Measurements from ENCODE around the gene NLN. TPM values are rescaled to one million over a fixed set of nuclear protein-coding genes. Genes with fewer than 3 reads are reported as not detected.
"Not testable (repeated sequence)": the region's sequence is repeated elsewhere in the genome, so short reads cannot be mapped to it uniquely, and the experiment has no call there.

The NLN gene
- total and polyA plus RNA-seq, 2 donors from 2014 or later, result 6.2 to 25.0 TPM

DNA sequence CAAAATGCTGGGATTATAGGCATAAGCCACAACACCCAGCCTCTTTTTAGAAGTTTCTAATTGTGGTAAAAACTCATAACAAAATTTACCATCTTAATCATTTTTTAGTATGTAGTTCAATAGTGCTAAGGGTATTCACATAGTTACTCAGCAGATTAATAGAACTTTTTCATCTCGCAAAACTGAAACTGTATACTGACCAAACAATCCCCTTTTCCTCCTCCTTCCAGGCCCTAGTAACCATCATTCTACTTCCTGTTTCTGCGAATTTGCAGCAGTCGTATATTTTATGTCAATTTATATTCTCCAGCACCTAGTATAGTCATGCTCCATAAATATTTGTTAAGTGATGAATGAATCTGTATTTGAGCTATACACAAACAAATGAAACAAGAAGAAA, 118.1 kb downstream of the NLN start:
- H3K4me3 ChIP-seq (ENCODE audit: low read length in 3 of 3), result no peak overlapping the region
- DNase-seq (no peak), FAIRE-seq (no peak)
- no peaks in the 10 kb centered on the region for H3K9me3 ChIP-seq (ENCODE audit: control insufficient read depth in 2 of 3, insufficient read depth in 1 of 3, low read length in 3 of 3)
- H3K27me3 ChIP-seq (ENCODE audit: control insufficient read depth, insufficient read depth, low read length), result no peaks in the 10 kb centered on the region
- no peak overlapping the region for H3K27ac ChIP-seq (ENCODE audit: low read depth in 2 of 2, low read length in 2 of 2)
- intact Hi-C loops (cut with DNase I), result no loop called here
- TF ChIP-seq, protein P1, sequence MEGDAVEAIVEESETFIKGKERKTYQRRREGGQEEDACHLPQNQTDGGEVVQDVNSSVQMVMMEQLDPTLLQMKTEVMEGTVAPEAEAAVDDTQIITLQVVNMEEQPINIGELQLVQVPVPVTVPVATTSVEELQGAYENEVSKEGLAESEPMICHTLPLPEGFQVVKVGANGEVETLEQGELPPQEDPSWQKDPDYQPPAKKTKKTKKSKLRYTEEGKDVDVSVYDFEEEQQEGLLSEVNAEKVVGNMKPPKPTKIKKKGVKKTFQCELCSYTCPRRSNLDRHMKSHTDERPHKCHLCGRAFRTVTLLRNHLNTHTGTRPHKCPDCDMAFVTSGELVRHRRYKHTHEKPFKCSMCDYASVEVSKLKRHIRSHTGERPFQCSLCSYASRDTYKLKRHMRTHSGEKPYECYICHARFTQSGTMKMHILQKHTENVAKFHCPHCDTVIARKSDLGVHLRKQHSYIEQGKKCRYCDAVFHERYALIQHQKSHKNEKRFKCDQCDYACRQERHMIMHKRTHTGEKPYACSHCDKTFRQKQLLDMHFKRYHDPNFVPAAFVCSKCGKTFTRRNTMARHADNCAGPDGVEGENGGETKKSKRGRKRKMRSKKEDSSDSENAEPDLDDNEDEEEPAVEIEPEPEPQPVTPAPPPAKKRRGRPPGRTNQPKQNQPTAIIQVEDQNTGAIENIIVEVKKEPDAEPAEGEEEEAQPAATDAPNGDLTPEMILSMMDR (IDR thresholded peaks at IDR 0.05; ENCODE audit: borderline replicate concordance, extremely low read depth, insufficient read depth), result no peak
- no peak overlapping the region for H3K9ac ChIP-seq (ENCODE audit: low read length in 3 of 3)
- H3K36me3 ChIP-seq (ENCODE audit: control insufficient read depth in 2 of 3, insufficient read depth in 3 of 3, low read length in 3 of 3), result no peaks in the 10 kb centered on the region
- H3K4me1 ChIP-seq (ENCODE audit: control insufficient read depth in 2 of 3, insufficient read depth in 2 of 3, low read depth in 1 of 3, low read length in 3 of 3), result no peaks in the 10 kb centered on the region

DNA sequence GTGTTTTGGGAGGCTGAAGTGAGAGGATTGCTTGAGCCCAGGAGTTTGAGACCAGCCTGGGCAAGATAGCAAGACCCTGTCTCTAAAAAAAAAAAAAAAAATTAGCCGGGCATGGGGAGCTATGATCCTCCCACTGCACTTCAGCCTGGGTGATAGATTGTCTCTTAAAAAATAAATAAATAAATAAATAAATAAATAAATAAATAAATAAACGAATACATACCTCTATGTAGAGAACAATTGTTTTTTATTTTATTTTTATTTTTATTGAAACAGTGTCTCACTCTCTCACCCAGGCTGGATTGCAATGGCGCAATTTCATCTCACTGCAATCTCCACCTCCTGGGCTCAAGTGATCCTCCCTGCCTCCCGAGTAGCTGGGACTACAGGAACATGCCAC, 122.8 kb downstream of the NLN start:
- H3K9ac ChIP-seq (ENCODE audit: low read length in 3 of 3); H3K36me3 ChIP-seq (ENCODE audit: control insufficient read depth in 2 of 3, insufficient read depth in 3 of 3, low read length in 3 of 3); H3K27ac ChIP-seq (ENCODE audit: low read depth in 2 of 2, low read length in 2 of 2); FAIRE-seq; H3K4me1 ChIP-seq (ENCODE audit: control insufficient read depth in 2 of 3, insufficient read depth in 2 of 3, low read depth in 1 of 3, low read length in 3 of 3); H3K27me3 ChIP-seq (ENCODE audit: control insufficient read depth, insufficient read depth, low read length); intact Hi-C loops (cut with DNase I); DNase-seq; H3K9me3 ChIP-seq (ENCODE audit: control insufficient read depth in 2 of 3, insufficient read depth in 1 of 3, low read length in 3 of 3); H3K4me3 ChIP-seq (ENCODE audit: low read length in 3 of 3): not testable (repeated sequence)

DNA sequence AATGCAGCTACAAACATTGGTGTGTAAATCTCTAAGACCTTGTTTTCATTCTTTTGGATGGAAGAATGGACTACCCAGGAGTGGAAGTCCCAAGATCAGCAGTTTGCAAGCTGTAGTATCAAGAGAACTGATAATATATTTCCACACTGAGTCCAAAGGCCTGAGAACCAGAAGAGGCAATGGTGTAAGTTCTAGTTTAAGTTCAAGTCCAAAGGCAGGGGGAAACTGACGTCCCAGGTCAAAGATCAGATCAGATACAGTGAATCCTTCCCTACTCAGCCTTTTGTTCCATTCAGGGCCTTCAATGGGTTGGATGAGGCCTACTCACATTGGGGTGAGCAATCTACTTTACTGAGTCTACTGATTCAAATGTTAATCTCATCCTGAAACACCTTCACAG, 124.1 kb downstream of the NLN start:
- no peak for FAIRE-seq
- H3K27ac ChIP-seq (ENCODE audit: low read depth in 2 of 2, low read length in 2 of 2), result no peak overlapping the region
- no peaks in the 10 kb centered on the region for H3K36me3 ChIP-seq (ENCODE audit: control insufficient read depth in 2 of 3, insufficient read depth in 3 of 3, low read length in 3 of 3)
- H3K4me1 ChIP-seq (ENCODE audit: control insufficient read depth in 2 of 3, insufficient read depth in 2 of 3, low read depth in 1 of 3, low read length in 3 of 3), result no peaks in the 10 kb centered on the region
- intact Hi-C loops (cut with DNase I), result no loop called here
- H3K4me3 ChIP-seq (ENCODE audit: low read length in 3 of 3), result no peak overlapping the region
- TF ChIP-seq, protein P1 (IDR thresholded peaks at IDR 0.05; ENCODE audit: borderline replicate concordance, extremely low read depth, insufficient read depth), result no peak
- H3K9ac ChIP-seq (ENCODE audit: low read length in 3 of 3), result no peak overlapping the region
- no peak for DNase-seq
- no peaks in the 10 kb centered on the region for H3K27me3 ChIP-seq (ENCODE audit: control insufficient read depth, insufficient read depth, low read length)
- no peaks in the 10 kb centered on the region for H3K9me3 ChIP-seq (ENCODE audit: control insufficient read depth in 2 of 3, insufficient read depth in 1 of 3, low read length in 3 of 3)

DNA sequence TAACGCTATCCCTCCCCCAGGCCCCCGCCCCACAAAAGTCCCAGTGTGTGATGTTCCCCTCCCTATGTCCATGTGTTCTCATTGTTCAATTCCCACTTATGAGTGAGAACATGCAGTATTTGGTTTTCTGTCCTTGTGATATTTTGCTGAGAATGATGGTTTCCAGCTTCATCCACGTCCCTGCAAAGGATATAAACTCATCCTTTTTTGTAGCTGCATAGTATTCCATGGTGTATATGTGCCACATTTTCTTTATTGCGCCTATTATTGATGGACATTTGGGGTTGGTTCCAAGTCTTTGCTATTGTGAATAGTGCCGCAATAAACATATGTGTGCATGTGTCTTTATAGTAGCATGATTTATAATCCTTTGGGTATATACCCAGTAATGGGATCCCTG, 125.0 kb downstream of the NLN start:
- intact Hi-C loops (cut with DNase I); H3K27me3 ChIP-seq (ENCODE audit: control insufficient read depth, insufficient read depth, low read length); H3K27ac ChIP-seq (ENCODE audit: low read depth in 2 of 2, low read length in 2 of 2); H3K9ac ChIP-seq (ENCODE audit: low read length in 3 of 3); DNase-seq; H3K36me3 ChIP-seq (ENCODE audit: control insufficient read depth in 2 of 3, insufficient read depth in 3 of 3, low read length in 3 of 3); H3K4me1 ChIP-seq (ENCODE audit: control insufficient read depth in 2 of 3, insufficient read depth in 2 of 3, low read depth in 1 of 3, low read length in 3 of 3); H3K4me3 ChIP-seq (ENCODE audit: low read length in 3 of 3); FAIRE-seq; H3K9me3 ChIP-seq (ENCODE audit: control insufficient read depth in 2 of 3, insufficient read depth in 1 of 3, low read length in 3 of 3): not testable (repeated sequence)

DNA sequence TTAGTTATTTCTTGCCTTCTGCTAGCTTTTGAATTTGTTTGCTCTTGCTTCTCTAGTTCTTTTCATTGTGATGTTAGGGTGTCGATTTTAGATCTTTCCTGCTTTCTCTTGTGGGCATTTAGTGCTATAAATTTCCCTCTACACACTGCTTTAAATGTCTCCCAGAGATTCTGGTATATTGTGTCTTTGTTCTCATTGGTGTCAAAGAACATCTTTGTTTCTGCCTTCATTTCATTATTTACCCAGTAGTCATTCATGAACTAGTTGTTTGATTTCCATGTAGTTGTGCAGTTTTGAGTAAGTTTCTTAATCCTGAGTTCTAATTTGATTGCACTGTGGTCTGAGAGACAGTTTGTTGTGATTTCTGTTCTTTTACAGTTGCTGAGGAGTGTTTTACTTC, 127.9 kb downstream of the NLN start:
- H3K36me3 ChIP-seq (ENCODE audit: control insufficient read depth in 2 of 3, insufficient read depth in 3 of 3, low read length in 3 of 3); intact Hi-C loops (cut with DNase I); DNase-seq; H3K27me3 ChIP-seq (ENCODE audit: control insufficient read depth, insufficient read depth, low read length); H3K4me1 ChIP-seq (ENCODE audit: control insufficient read depth in 2 of 3, insufficient read depth in 2 of 3, low read depth in 1 of 3, low read length in 3 of 3); H3K9ac ChIP-seq (ENCODE audit: low read length in 3 of 3); H3K9me3 ChIP-seq (ENCODE audit: control insufficient read depth in 2 of 3, insufficient read depth in 1 of 3, low read length in 3 of 3); H3K27ac ChIP-seq (ENCODE audit: low read depth in 2 of 2, low read length in 2 of 2); H3K4me3 ChIP-seq (ENCODE audit: low read length in 3 of 3); FAIRE-seq: not testable (repeated sequence)

Data from kidney (tissue), 14 donors.